Spinal cord (tissue), 10 donors: ENCODE results near the gene NR1H3. TPM values are rescaled to one million over a fixed set of nuclear protein-coding genes. Genes with fewer than 3 reads are reported as not detected.

Experiments used
- DNase-seq, 6 donors: peaks; one replicate each; pipeline versions ENCODE4 v3.0.0 to v3.0.0-alpha.2; 2013 to 2015; ENCODE audit warnings: low spot score in 6 of 6, low read depth in 4 of 6
- H3K27ac ChIP-seq: one replicate; pipeline ENCODE4 v1.5.1; 2013; ENCODE audit warnings: low read depth, low read length, control low read depth
- H3K27me3 ChIP-seq: one replicate; pipeline ENCODE4 v1.6.1; 2013; ENCODE audit warnings: low read length; ENCODE audit not compliant: control insufficient read depth, insufficient read depth
- H3K36me3 ChIP-seq: one replicate; pipeline ENCODE4 v1.6.1; 2013; ENCODE audit warnings: low read length; ENCODE audit not compliant: control insufficient read depth, insufficient read depth
- H3K4me1 ChIP-seq: one replicate; pipeline ENCODE4 v1.6.1; 2013; ENCODE audit warnings: low read length; ENCODE audit not compliant: control insufficient read depth, insufficient read depth
- H3K4me3 ChIP-seq: one replicate; pipeline ENCODE4 v1.5.1; 2013; ENCODE audit warnings: low read depth, low read length, control low read depth
- H3K9me3 ChIP-seq: one replicate; pipeline ENCODE4 v1.6.1; 2013; ENCODE audit warnings: low read length; ENCODE audit not compliant: control insufficient read depth, insufficient read depth
- WGBS: methylation state at CpG from one replicate; pipeline ENCODE4 v1.1.5; 2013; ENCODE audit warnings: missing lambda C conversion rate; ENCODE audit not compliant: insufficient coverage; 5-methylcytosine and 5-hydroxymethylcytosine counted together
- polyA plus RNA-seq, 2 donors: library from polyadenylated mRNA; unstranded; fragments of 120-200 nt; gene quantifications; one replicate each; pipeline ENCODE4 v1.2.1, GENCODE V29; 2013; ENCODE audit not compliant: insufficient read length in 2 of 2
- total RNA-seq, 2 donors: library from RNA; depleted of rRNA in 1 of 2; stranded (reverse); fragments of 120-200 nt in 1 of 2; fragments of >200 nt in 1 of 2; gene quantifications; one replicate each; pipeline versions ENCODE4 v1.2.3 to v1.2.4, GENCODE V29; 2013 to 2014
- donor health status: healthy.

The NR1H3 gene
- total and polyA plus RNA-seq, 4 donors, result 14.5 to 33.5 (median 21.2) TPM

DNA sequence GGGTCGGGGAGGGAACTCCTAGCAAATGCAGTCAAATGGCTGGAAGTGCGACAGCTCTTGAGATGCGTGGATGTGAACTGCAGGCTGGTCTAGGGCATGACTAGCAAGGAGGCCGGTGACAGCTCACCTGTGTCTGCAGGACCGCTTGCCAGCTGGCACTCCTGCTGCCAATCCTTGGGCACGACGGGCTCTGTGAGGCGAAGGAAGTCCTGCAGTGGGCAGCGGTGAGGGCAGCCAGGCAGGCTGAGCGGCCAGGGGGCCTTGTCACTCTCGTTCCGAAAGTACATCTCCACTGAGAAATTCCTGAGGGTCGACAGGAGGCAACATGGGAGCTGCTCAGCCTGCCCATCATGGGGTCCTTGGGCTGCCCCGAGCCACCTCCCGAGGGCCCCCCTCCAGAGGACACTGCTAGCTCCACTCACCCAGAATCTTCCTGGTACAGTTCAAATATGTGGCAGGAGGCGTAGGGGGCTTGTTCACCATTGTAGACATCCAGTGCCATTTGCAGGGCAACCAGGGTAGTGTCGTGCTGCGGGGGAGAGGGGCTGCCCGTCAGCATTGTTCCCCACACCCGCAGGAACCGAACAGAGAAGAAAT lies 15.1 kb upstream of the NR1H3 start:
- Histone ChIP-seq H3K9me3 (no peaks in the 10 kb centered on the region), H3K27me3 (no peaks in the 10 kb centered on the region), H3K4me3 (no peak overlapping the region), H3K27ac (no peak overlapping the region), H3K4me1 (peaks cover 5% of the 10 kb centered on the region), H3K36me3 (peaks cover 75% of the 10 kb centered on the region)
- no peak for DNase-seq
- WGBS, result 94% methylated on average over 21 of the region's 21 CpGs

GRCh38 chr11:47243454-47243853 lies 14.3 kb upstream of the NR1H3 start:
- H3K27ac ChIP-seq, result no peak overlapping the region
- peaks cover 69% of the 10 kb centered on the region for H3K36me3 ChIP-seq
- no peaks in the 10 kb centered on the region for H3K27me3 ChIP-seq
- H3K9me3 ChIP-seq, result no peaks in the 10 kb centered on the region
- no peak for DNase-seq
- peaks cover 8% of the 10 kb centered on the region for H3K4me1 ChIP-seq
- H3K4me3 ChIP-seq, result no peak overlapping the region
- 96% methylated on average over 3 of the region's 4 CpGs for WGBS

- H3K9me3 ChIP-seq, result no peaks in the 10 kb centered on the region
- H3K4me3 ChIP-seq, result no peak overlapping the region
- H3K27me3 ChIP-seq, result no peaks in the 10 kb centered on the region
- peaks cover 15% of the 10 kb centered on the region for H3K4me1 ChIP-seq
- no peak overlapping the region for H3K27ac ChIP-seq
- H3K36me3 ChIP-seq, result peaks cover 59% of the 10 kb centered on the region
- no peak for DNase-seq
- WGBS, result 91% methylated on average over 21 of the region's 23 CpGs
These were observed 13.1 kb upstream of the NR1H3 start for GRCh38 chr11:47244448-47245350.

- Histone ChIP-seq H3K9me3 (no peaks in the 10 kb centered on the region), H3K4me1 (peaks cover 18% of the 10 kb centered on the region), H3K27me3 (no peaks in the 10 kb centered on the region), H3K27ac (no peak overlapping the region), H3K36me3 (peaks cover 48% of the 10 kb centered on the region), H3K4me3 (no peak overlapping the region)
- 95% methylated on average over 10 of the region's 11 CpGs for WGBS
- DNase-seq, result no peak
These were observed 12.0 kb upstream of the NR1H3 start for GRCh38 chr11:47245611-47246357.

DNA sequence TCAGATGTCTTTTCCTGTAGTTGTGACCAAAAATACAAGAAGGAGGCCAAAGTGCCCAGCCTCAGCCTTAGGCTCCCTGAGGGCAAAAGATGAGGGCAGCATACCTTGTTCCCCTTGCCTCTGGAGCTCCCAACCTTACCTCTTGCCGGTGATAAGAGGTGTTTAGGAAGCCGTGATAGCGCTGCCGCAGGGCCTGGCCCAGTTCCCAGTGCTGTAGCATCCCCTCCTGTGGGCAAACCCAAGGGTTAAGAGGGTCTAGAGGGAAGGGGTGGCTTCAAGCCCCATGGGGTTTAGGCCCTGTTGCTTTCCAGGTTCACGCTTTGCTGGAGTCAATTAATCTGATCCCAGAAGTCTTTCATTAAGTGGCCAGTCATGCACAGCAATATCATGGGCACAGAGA lies 10.3 kb upstream of the NR1H3 start:
- H3K9me3 ChIP-seq, result no peaks in the 10 kb centered on the region
- H3K4me3 ChIP-seq, result no peak overlapping the region
- H3K27me3 ChIP-seq, result no peaks in the 10 kb centered on the region
- no peak for DNase-seq
- no peak overlapping the region for H3K27ac ChIP-seq
- 93% methylated on average over 2 of the region's 5 CpGs for WGBS
- H3K36me3 ChIP-seq, result peaks cover 38% of the 10 kb centered on the region
- peaks cover 18% of the 10 kb centered on the region for H3K4me1 ChIP-seq

DNA sequence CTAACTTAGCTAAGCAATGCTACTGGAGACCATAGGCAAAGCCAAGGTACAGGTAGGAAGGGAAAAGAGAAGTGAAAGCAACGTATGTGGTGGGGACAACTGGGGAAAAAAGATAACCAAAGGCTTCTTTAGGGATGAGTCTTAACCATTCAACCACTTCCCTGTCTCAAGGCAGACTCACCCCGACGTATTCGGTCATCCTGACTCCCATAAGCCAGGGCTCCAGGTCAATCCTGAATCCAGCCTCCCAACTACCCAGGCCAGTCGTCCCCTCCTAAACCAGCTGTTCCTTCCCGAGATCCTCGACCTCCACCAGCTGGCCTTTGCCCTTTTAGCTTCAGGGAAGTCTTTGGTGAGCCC lies 9.5 kb upstream of the NR1H3 start:
- DNase-seq, result no peak
- Histone ChIP-seq H3K27me3 (no peaks in the 10 kb centered on the region), H3K36me3 (peaks cover 31% of the 10 kb centered on the region), H3K4me1 (peaks cover 18% of the 10 kb centered on the region), H3K4me3 (peak overlapping the region; percentile 92), H3K27ac (peak overlapping the region; percentile 87), H3K9me3 (no peaks in the 10 kb centered on the region)
- 0% methylated on average over 6 of the region's 7 CpGs for WGBS

- WGBS, result under 1% methylated on average over 45 of the region's 45 CpGs
- Histone ChIP-seq H3K36me3 (peaks cover 25% of the 10 kb centered on the region), H3K4me1 (peaks cover 19% of the 10 kb centered on the region), H3K27ac (peak within 1 kb of the TSS; percentile 87), H3K4me3 (peak within 1 kb of the TSS; percentile 92), H3K27me3 (no peaks in the 10 kb centered on the region), H3K9me3 (no peaks in the 10 kb centered on the region)
- peak; percentile 79 to 97 (median 90) for DNase-seq
These were observed 9.0 kb upstream of the NR1H3 start, which contains the start of gene ACP2 for GRCh38 chr11:47248664-47249377. Gene ACP2 (minus strand): TSS chr11:47248814. CDS start chr11:47248789, 25 bp downstream.

- H3K4me1 ChIP-seq, result peaks cover 25% of the 10 kb centered on the region
- H3K36me3 ChIP-seq, result peaks cover 20% of the 10 kb centered on the region
- no peaks in the 10 kb centered on the region for H3K9me3 ChIP-seq
- H3K27ac ChIP-seq, result peak overlapping the region; percentile 87
- peak overlapping the region; percentile 92 for H3K4me3 ChIP-seq
- no peak for DNase-seq
- WGBS, result 74% methylated on average over 2 of the region's 3 CpGs
- H3K27me3 ChIP-seq, result no peaks in the 10 kb centered on the region
These were observed 8.4 kb upstream of the NR1H3 start for GRCh38 chr11:47249378-47249715.

DNA sequence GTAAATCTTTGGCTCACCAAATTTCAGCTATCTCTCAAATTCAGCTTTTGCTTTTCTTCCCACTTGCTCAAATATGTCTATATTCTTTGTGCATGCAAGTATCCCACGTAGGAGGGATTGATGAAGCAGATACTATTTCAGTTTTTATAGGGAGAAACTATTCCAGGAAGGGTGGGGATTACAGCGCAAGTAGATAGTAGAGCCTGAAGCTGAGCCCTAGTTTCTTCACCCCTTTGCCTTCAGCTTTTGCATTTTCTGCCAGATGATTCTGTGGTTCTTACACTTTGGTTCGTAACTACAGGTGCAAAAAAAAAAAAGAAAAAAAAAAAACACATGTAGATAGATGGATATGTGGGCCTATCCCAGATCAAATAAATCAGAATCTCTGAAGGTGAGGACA lies 6.0 kb upstream of the NR1H3 start:
- no peak for DNase-seq
- Histone ChIP-seq H3K4me3 (no peak overlapping the region), H3K9me3 (no peaks in the 10 kb centered on the region), H3K27me3 (no peaks in the 10 kb centered on the region), H3K4me1 (peaks cover 32% of the 10 kb centered on the region), H3K36me3 (peaks cover 2% of the 10 kb centered on the region), H3K27ac (no peak overlapping the region)
- WGBS, result no CpG with 5 or more reads among the region's 3 CpGs
